ENCODE measurements around the gene CFAP299. TPM values are rescaled to one million over a fixed set of nuclear protein-coding genes. Genes with fewer than 3 reads are reported as not detected.
A peak's percentile ranks its signal among the peaks of the same experiment; 100 is the strongest.

Gene CFAP299
- total and polyA plus RNA-seq, 2 donors from 2014 or later = 1.1 TPM; not detected in 1

- no peak overlapping the region for H3K4me3 ChIP-seq (ENCODE audit: low read length in 3 of 3)
- FAIRE-seq (peak; percentile 29), DNase-seq (no peak)
- H3K27me3 ChIP-seq (ENCODE audit: control insufficient read depth, insufficient read depth, low read length) = no peaks in the 10 kb centered on the region
- TF ChIP-seq CTCF (IDR thresholded peaks at IDR 0.05; ENCODE audit: borderline replicate concordance, extremely low read depth, insufficient read depth) = no peak
- H3K27ac ChIP-seq (ENCODE audit: low read depth in 2 of 2, low read length in 2 of 2) = no peak overlapping the region
- intact Hi-C loops (cut with DNase I) = no loop called here
- no peaks in the 10 kb centered on the region for H3K4me1 ChIP-seq (ENCODE audit: control insufficient read depth in 2 of 3, insufficient read depth in 2 of 3, low read depth in 1 of 3, low read length in 3 of 3)
- H3K9ac ChIP-seq (ENCODE audit: low read length in 3 of 3) = no peak overlapping the region
- no peaks in the 10 kb centered on the region for H3K36me3 ChIP-seq (ENCODE audit: control insufficient read depth in 2 of 3, insufficient read depth in 3 of 3, low read length in 3 of 3)
- no peaks in the 10 kb centered on the region for H3K9me3 ChIP-seq (ENCODE audit: control insufficient read depth in 2 of 3, insufficient read depth in 1 of 3, low read length in 3 of 3)
Observed at GRCh38 chr4:80538276-80538926, 202.9 kb downstream of the CFAP299 start.

DNA sequence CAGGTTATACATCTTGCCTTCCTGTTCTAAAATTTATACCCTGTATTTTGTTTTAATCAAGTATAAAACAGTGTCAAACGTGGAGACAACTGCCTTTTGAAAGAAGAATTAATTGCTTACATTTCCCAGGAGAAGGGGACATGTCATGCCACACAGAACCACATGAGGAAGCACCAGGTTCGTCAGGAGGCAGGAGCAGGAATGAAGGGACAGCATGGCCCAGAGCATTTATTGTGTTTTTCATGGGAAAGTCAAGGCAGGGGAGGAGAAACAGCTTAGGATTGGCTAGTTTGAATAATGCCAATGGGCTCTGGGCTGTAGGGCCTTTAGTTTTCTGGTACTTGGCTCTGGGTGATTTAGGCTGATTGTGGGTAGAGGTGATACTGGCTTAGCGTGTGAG, 203.7 kb downstream of the CFAP299 start:
- H3K4me3 ChIP-seq (ENCODE audit: low read length in 3 of 3) = no peak overlapping the region
- no peaks in the 10 kb centered on the region for H3K27me3 ChIP-seq (ENCODE audit: control insufficient read depth, insufficient read depth, low read length)
- H3K4me1 ChIP-seq (ENCODE audit: control insufficient read depth in 2 of 3, insufficient read depth in 2 of 3, low read depth in 1 of 3, low read length in 3 of 3) = no peaks in the 10 kb centered on the region
- no peak overlapping the region for H3K27ac ChIP-seq (ENCODE audit: low read depth in 2 of 2, low read length in 2 of 2)
- H3K36me3 ChIP-seq (ENCODE audit: control insufficient read depth in 2 of 3, insufficient read depth in 3 of 3, low read length in 3 of 3) = no peaks in the 10 kb centered on the region
- FAIRE-seq = no peak
- intact Hi-C loops (cut with DNase I) = no loop called here
- no peak overlapping the region for H3K9ac ChIP-seq (ENCODE audit: low read length in 3 of 3)
- H3K9me3 ChIP-seq (ENCODE audit: control insufficient read depth in 2 of 3, insufficient read depth in 1 of 3, low read length in 3 of 3) = no peaks in the 10 kb centered on the region
- no peak for TF ChIP-seq CTCF (IDR thresholded peaks at IDR 0.05; ENCODE audit: borderline replicate concordance, extremely low read depth, insufficient read depth)
- no peak for DNase-seq

DNA sequence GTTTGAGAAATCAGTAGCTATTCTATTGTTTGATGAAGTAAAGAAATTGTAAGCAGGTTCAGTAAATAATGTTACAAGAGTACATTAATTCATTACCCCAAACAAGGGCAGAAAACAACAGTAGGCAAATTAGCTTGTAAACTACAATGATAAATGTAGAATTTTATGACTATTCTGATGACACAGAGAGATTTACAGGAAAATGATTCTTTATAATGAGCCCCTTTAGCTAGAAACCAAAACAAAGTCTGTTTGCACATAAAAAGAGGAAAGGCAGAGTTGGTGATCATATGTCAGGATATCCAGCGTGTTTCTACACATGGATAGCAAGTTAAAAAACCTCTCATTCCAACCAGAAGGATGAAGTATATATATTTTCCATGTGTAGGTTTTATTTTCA, 204.8 kb downstream of the CFAP299 start:
- no peaks in the 10 kb centered on the region for H3K9me3 ChIP-seq (ENCODE audit: control insufficient read depth in 2 of 3, insufficient read depth in 1 of 3, low read length in 3 of 3)
- H3K9ac ChIP-seq (ENCODE audit: low read length in 3 of 3) = no peak overlapping the region
- TF ChIP-seq CTCF (IDR thresholded peaks at IDR 0.05; ENCODE audit: borderline replicate concordance, extremely low read depth, insufficient read depth) = no peak
- H3K27me3 ChIP-seq (ENCODE audit: control insufficient read depth, insufficient read depth, low read length) = no peaks in the 10 kb centered on the region
- no peaks in the 10 kb centered on the region for H3K36me3 ChIP-seq (ENCODE audit: control insufficient read depth in 2 of 3, insufficient read depth in 3 of 3, low read length in 3 of 3)
- intact Hi-C loops (cut with DNase I) = no loop called here
- no peaks in the 10 kb centered on the region for H3K4me1 ChIP-seq (ENCODE audit: control insufficient read depth in 2 of 3, insufficient read depth in 2 of 3, low read depth in 1 of 3, low read length in 3 of 3)
- no peak for FAIRE-seq
- no peak for DNase-seq
- no peak overlapping the region for H3K4me3 ChIP-seq (ENCODE audit: low read length in 3 of 3)
- H3K27ac ChIP-seq (ENCODE audit: low read depth in 2 of 2, low read length in 2 of 2) = no peak overlapping the region

Data from kidney (tissue), 14 donors.